GM12874 (cell line): Measurements from ENCODE around the gene GLT1D1.
A peak's percentile ranks its signal among the peaks of the same experiment; 100 is the strongest.

Source experiments
- CTCF ChIP-seq: IDR thresholded peaks from 2 replicates; pipeline ENCODE4 v1.5.1; 2011; ENCODE audit warnings: low read depth, mild to moderate bottlenecking, control low read depth, low read length, moderate library complexity; ENCODE audit not compliant: insufficient read depth

The GLT1D1 gene

GRCh38 chr12:128843538-128843937 is 9.7 kb upstream of the GLT1D1 start:
- TF ChIP-seq CTCF, result no peak

- peak; percentile 48 for TF ChIP-seq CTCF
Measured at GRCh38 chr12:128844031-128844635, 9.1 kb upstream of the GLT1D1 start.

GRCh38 chr12:128848371-128848770 is 4.9 kb upstream of the GLT1D1 start:
- no peak for TF ChIP-seq CTCF

GRCh38 chr12:128850400-128850799 is 2.9 kb upstream of the GLT1D1 start:
- TF ChIP-seq CTCF, result no peak

- no peak for TF ChIP-seq CTCF
Measured at GRCh38 chr12:128852026-128852698, 1.1 kb upstream of the GLT1D1 start.

- TF ChIP-seq CTCF, result no peak
Measured at GRCh38 chr12:128853600-128854197, 421 bp downstream of the GLT1D1 start.

GRCh38 chr12:128856035-128856790 is 2.9 kb downstream of the GLT1D1 start:
- no peak for TF ChIP-seq CTCF
